Measurements from ENCODE around the gene DAP. TPM values are rescaled to one million over a fixed set of nuclear protein-coding genes. Genes with fewer than 3 reads are reported as not detected.
"Not testable (repeated sequence)": the region's sequence is repeated elsewhere in the genome, so short reads cannot be mapped to it uniquely, and the experiment has no call there.

DAP gene
- total RNA-seq, 6 donors from 2014 or later, result 38.8 to 101 (median 77.6) TPM

- H3K27me3 ChIP-seq, result no peaks in the 10 kb centered on the region
- H3K27ac ChIP-seq, result peak overlapping the region in 1 of 4 donors; percentile 16
- WGBS, 2 donors, result 89 to 92% methylated on average over 5 to 10 of the region's 10 CpGs
- ATAC-seq (ENCODE audit: low FRiP score in 2 of 2) (peak in 1 of 2 donors; percentile 35), DNase-seq (peak in 1 of 2 donors; percentile 58)
- H3K9me3 ChIP-seq, result no peaks in the 10 kb centered on the region
- no peak for TF ChIP-seq CTCF (IDR thresholded peaks at IDR 0.05)
- TF ChIP-seq EP300 (IDR thresholded peaks at IDR 0.05), result no peak
- peak; percentile 41 to 56 for TF ChIP-seq POLR2AphosphoS5 (IDR thresholded peaks at IDR 0.05)
- no peak for TF ChIP-seq POLR2A (IDR thresholded peaks at IDR 0.05)
- no peak overlapping the region for H3K4me3 ChIP-seq
- peaks cover 0 to 26% (median 19%) of the 10 kb centered on the region in 4 donors for H3K4me1 ChIP-seq
- H3K36me3 ChIP-seq, result peaks cover 0 to 2% (median under 1%) of the 10 kb centered on the region in 4 donors
Observed at GRCh38 chr5:10726179-10726912, 34.7 kb downstream of the DAP start.

GRCh38 chr5:10725636-10726035 lies 35.4 kb downstream of the DAP start:
- WGBS, 2 donors, result 86 to 92% methylated on average over 1 of the region's 1 CpG
- no peak for ATAC-seq (ENCODE audit: low FRiP score in 2 of 2)
- TF ChIP-seq POLR2A (IDR thresholded peaks at IDR 0.05) (no peak), POLR2AphosphoS5 (IDR thresholded peaks at IDR 0.05) (no peak), CTCF (IDR thresholded peaks at IDR 0.05) (no peak), EP300 (IDR thresholded peaks at IDR 0.05) (no peak)
- Histone ChIP-seq H3K27me3 (no peaks in the 10 kb centered on the region), H3K27ac (peak overlapping the region in 3 of 4 donors; percentile 38 to 54 (median 43)), H3K36me3 (peaks cover 0 to 9% (median 0%) of the 10 kb centered on the region in 4 donors), H3K4me1 (peaks cover 0 to 26% (median 19%) of the 10 kb centered on the region in 4 donors), H3K9me3 (no peaks in the 10 kb centered on the region), H3K4me3 (no peak overlapping the region)
- DNase-seq, result no peak

- no peaks in the 10 kb centered on the region for H3K27me3 ChIP-seq
- peaks cover 0 to 9% (median under 1%) of the 10 kb centered on the region in 4 donors for H3K36me3 ChIP-seq
- TF ChIP-seq POLR2AphosphoS5 (IDR thresholded peaks at IDR 0.05) (no peak), CTCF (IDR thresholded peaks at IDR 0.05) (no peak), EP300 (IDR thresholded peaks at IDR 0.05) (no peak), POLR2A (IDR thresholded peaks at IDR 0.05) (no peak)
- H3K27ac ChIP-seq, result peak overlapping the region in 3 of 4 donors; percentile 42 to 54 (median 43)
- H3K4me1 ChIP-seq, result peaks cover 0 to 26% (median 19%) of the 10 kb centered on the region in 4 donors
- peak; percentile 41 to 76 for ATAC-seq (ENCODE audit: low FRiP score in 2 of 2)
- 75 to 79% methylated on average over 11 to 16 of the region's 16 CpGs for WGBS, 2 donors
- no peak overlapping the region for H3K4me3 ChIP-seq
- H3K9me3 ChIP-seq, result no peaks in the 10 kb centered on the region
- DNase-seq, result peak in 1 of 2 donors; percentile 58
Observed at GRCh38 chr5:10724781-10725507, 36.1 kb downstream of the DAP start.

- WGBS, 2 donors, result 96 to 100% methylated on average over 1 of the region's 1 CpG
Observed at GRCh38 chr5:10723514-10723913, 37.5 kb downstream of the DAP start.

GRCh38 chr5:10720766-10721165 lies 40.3 kb downstream of the DAP start:
- H3K27ac ChIP-seq; H3K4me3 ChIP-seq; H3K36me3 ChIP-seq; H3K9me3 ChIP-seq; ATAC-seq (ENCODE audit: low FRiP score in 2 of 2); DNase-seq; H3K27me3 ChIP-seq: not testable (repeated sequence)
- 96 to 100% methylated on average over 4 of the region's 4 CpGs for WGBS, 2 donors
- H3K4me1 ChIP-seq, result peaks cover 0 to 11% (median 8%) of the 10 kb centered on the region in 4 donors

More at GRCh38 chr5:10723514-10723913, 37.5 kb downstream of the DAP start:
- no peak for TF ChIP-seq EP300 (IDR thresholded peaks at IDR 0.05)
- TF ChIP-seq POLR2AphosphoS5 (IDR thresholded peaks at IDR 0.05), result no peak
- no peak for TF ChIP-seq POLR2A (IDR thresholded peaks at IDR 0.05)
- no peak for TF ChIP-seq CTCF (IDR thresholded peaks at IDR 0.05)
- peaks cover 0 to 9% (median 2%) of the 10 kb centered on the region in 4 donors for H3K36me3 ChIP-seq
- H3K4me1 ChIP-seq, result peaks cover 0 to 26% (median 19%) of the 10 kb centered on the region in 4 donors
- no peak overlapping the region for H3K4me3 ChIP-seq
- DNase-seq, result no peak
- no peaks in the 10 kb centered on the region for H3K9me3 ChIP-seq
- no peak overlapping the region for H3K27ac ChIP-seq
- no peak for ATAC-seq (ENCODE audit: low FRiP score in 2 of 2)
- H3K27me3 ChIP-seq, result no peaks in the 10 kb centered on the region
